ENCODE results near the gene AKAP6.

DNA sequence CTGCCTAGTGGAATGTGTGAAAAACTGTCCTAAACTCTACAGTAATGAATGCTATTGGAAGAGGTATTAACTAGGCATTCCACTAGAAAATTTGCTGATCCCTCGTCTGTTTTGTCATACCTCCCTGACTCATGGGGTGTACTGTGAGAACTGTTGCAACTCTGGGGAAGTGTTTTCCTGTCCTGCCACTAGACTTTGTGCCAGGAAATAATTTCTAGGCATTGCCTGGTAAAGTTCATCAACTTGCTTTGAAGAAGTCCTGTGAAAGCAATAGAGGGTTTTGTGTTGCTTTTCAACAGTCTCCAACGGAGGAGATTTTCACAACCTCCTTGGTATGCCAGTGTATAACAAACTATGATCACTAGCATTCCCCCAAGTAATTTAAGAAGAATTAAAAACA lies 139.9 kb downstream of the AKAP6 start:
- TF ChIP-seq, protein P1, sequence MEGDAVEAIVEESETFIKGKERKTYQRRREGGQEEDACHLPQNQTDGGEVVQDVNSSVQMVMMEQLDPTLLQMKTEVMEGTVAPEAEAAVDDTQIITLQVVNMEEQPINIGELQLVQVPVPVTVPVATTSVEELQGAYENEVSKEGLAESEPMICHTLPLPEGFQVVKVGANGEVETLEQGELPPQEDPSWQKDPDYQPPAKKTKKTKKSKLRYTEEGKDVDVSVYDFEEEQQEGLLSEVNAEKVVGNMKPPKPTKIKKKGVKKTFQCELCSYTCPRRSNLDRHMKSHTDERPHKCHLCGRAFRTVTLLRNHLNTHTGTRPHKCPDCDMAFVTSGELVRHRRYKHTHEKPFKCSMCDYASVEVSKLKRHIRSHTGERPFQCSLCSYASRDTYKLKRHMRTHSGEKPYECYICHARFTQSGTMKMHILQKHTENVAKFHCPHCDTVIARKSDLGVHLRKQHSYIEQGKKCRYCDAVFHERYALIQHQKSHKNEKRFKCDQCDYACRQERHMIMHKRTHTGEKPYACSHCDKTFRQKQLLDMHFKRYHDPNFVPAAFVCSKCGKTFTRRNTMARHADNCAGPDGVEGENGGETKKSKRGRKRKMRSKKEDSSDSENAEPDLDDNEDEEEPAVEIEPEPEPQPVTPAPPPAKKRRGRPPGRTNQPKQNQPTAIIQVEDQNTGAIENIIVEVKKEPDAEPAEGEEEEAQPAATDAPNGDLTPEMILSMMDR (IDR thresholded peaks at IDR 0.05; ENCODE audit: low read length): no peak
- no peak for TF ChIP-seq EZH2 (IDR thresholded peaks at IDR 0.05; ENCODE audit: borderline replicate concordance, low read length)
